RWPE1 (cell line): Measurements from ENCODE around the gene WDR20.
"Not testable (repeated sequence)": the region's sequence is repeated elsewhere in the genome, so short reads cannot be mapped to it uniquely, and the experiment has no call there.

Experiments used
- CTCF ChIA-PET: fragments of 350-600 bp; sonication (Branson Sonifier 250); formaldehyde crosslinking; extraction: SDS; loops from one replicate; lab custom pipeline; 2021; lab: Yijun Ruan, JAX
- POLR2A ChIA-PET: fragments of 400-600 bp; formaldehyde crosslinking; extraction: SDS; loops from one replicate; lab custom pipeline; 2020; ENCODE audit warnings: antibody characterized with exemption; ENCODE audit not compliant: low non-redundant PET; lab: Yijun Ruan, JAX
- DNase-seq: peaks from one replicate; pipeline ENCODE4 v3.0.0; 2012; ENCODE audit warnings: low spot score
- H3K27ac ChIP-seq: fragments of 450-650 bp; 2 replicates; pipeline ENCODE4 v1.5.1; 2017
- CTCF ChIP-seq: fragments of 450-650 bp; conservative IDR thresholded peaks from 2 replicates; pipeline ENCODE4 v1.5.1; 2017; ENCODE audit warnings: low read depth, mild to moderate bottlenecking

Gene WDR20

GRCh38 chr14:102238131-102238530 is 98.4 kb downstream of the WDR20 start:
- no peak overlapping the region for H3K27ac ChIP-seq
- ChIA-PET POLR2A (no interaction called here), CTCF (interaction anchor here (0.6 to 0.8 kb wide), 3 partner anchors 36 to 291 kb away, joined by 3 read pairs; no protein-coding TSS in a partner anchor)
- DNase-seq = no peak
- no peak for TF ChIP-seq CTCF

- no peak for TF ChIP-seq CTCF
- no peak overlapping the region for H3K27ac ChIP-seq
- ChIA-PET POLR2A (no interaction called here), CTCF (interaction anchor here (0.6 to 1.2 kb wide), 4 partner anchors 24 to 292 kb away, joined by 3 read pairs; no protein-coding TSS in a partner anchor)
- no peak for DNase-seq
These were observed 99.1 kb downstream of the WDR20 start for GRCh38 chr14:102238766-102239165.

GRCh38 chr14:102239231-102239630 is 99.5 kb downstream of the WDR20 start:
- no peak overlapping the region for H3K27ac ChIP-seq
- CTCF ChIA-PET = interaction anchor here (1.2 kb wide), 1 partner anchor 75 kb away, joined by 3 read pairs; no protein-coding TSS in a partner anchor
- no peak for TF ChIP-seq CTCF
- no peak for DNase-seq
- POLR2A ChIA-PET = no interaction called here

GRCh38 chr14:102240481-102240880 is 100.8 kb downstream of the WDR20 start:
- POLR2A ChIA-PET, DNase-seq, CTCF ChIA-PET, H3K27ac ChIP-seq: not testable (repeated sequence)

GRCh38 chr14:102241147-102241546 is 101.5 kb downstream of the WDR20 start:
- ChIA-PET POLR2A (no interaction called here), CTCF (no interaction called here)
- TF ChIP-seq CTCF = no peak
- DNase-seq = no peak
- H3K27ac ChIP-seq = no peak overlapping the region

GRCh38 chr14:102243795-102244194 is 104.1 kb downstream of the WDR20 start:
- DNase-seq, H3K27ac ChIP-seq, CTCF ChIA-PET, POLR2A ChIA-PET: not testable (repeated sequence)

GRCh38 chr14:102246071-102246470 is 106.4 kb downstream of the WDR20 start:
- POLR2A ChIA-PET = no interaction called here
- DNase-seq = no peak
- CTCF ChIA-PET = no interaction called here
- H3K27ac ChIP-seq = no peak overlapping the region
- TF ChIP-seq CTCF = no peak

- ChIA-PET CTCF (no interaction called here), POLR2A (no interaction called here)
- H3K27ac ChIP-seq = no peak overlapping the region
- DNase-seq = no peak
- TF ChIP-seq CTCF = no peak
These were observed 108.4 kb downstream of the WDR20 start for GRCh38 chr14:102248121-102248520.
